Type B pancreatic cell (in vitro differentiated cells): ENCODE measurements around the gene TOP3A. TPM values are rescaled to one million over a fixed set of nuclear protein-coding genes. Genes with fewer than 3 reads are reported as not detected.
A peak's percentile ranks its signal among the peaks of the same experiment; 100 is the strongest.

Experiments
- DNase-seq: peaks from one replicate; pipeline ENCODE4 v3.0.0; 2021; ENCODE audit warnings: mixed read lengths; ENCODE audit not compliant: unreplicated experiment; ENCODE audit errors: extremely low spot score
- H3K27ac Mint-ChIP-seq: 2 replicates; pipeline ENCODE4 v1.8.0; 2021; ENCODE audit warnings: mild to moderate bottlenecking, mixed read lengths
- H3K27me3 Mint-ChIP-seq: 2 replicates; pipeline ENCODE4 v1.8.0; 2021; ENCODE audit warnings: mixed read lengths
- H3K36me3 Mint-ChIP-seq: 2 replicates; pipeline ENCODE4 v1.8.0; 2021; ENCODE audit warnings: mixed read lengths
- H3K4me1 Mint-ChIP-seq: one replicate; pipeline ENCODE4 v1.8.0; 2021; ENCODE audit warnings: mixed read lengths; ENCODE audit not compliant: unreplicated experiment
- H3K4me3 Mint-ChIP-seq: 2 replicates; pipeline ENCODE4 v1.8.0; 2021; ENCODE audit warnings: mild to moderate bottlenecking, mixed read lengths
- H3K9me3 Mint-ChIP-seq: 2 replicates; pipeline ENCODE4 v1.8.0; 2021; ENCODE audit warnings: mixed read lengths
- CTCF ChIP-seq: fragments of 200-600 bp; sonication (generic); conservative IDR thresholded peaks from 2 replicates; pipeline ENCODE4 v1.5.0; 2021; ENCODE audit warnings: antibody characterized with exemption, mild to moderate bottlenecking
- total RNA-seq: library from RNA; stranded (reverse); gene quantifications from 2 replicates; pipeline ENCODE4 v1.2.1, GENCODE V29; 2021; ENCODE audit warnings: low replicate concordance

TOP3A gene
- total RNA-seq, 1 donor from 2014 or later: 70.2 TPM

DNA sequence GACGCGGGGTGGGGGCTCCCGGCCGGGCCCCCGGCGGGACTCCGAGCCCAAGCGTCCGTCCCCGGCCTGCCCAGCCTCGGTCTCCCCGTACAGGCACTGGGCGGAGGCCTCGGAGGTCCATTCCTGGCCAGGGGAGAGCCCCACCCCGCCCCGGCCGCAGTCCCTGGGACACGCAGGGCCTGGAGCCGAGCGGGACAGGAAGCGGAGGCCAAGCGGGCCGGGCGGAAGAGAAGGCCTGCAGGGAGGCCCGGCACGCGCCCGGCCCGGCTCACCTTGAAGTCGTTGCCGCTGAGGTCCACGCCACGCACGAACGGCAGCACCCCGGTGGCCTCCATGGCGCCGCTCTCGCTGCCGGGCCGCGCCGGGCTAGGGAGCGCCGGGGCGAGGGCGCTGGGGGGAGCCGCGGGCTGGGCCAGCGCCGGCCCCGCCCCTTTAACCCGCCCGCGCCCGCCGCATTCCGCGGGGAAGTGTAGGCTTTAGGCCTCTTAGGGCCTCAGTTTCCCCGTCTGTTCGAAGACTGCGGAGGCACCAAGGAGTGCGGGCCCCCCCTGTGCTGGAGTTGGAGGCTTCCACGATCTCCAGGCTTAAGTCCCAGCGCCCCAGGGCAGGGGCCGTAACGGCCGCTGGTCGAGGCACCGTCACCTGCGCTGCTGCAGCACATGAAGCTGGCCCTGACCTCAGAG, 56.3 kb downstream of the TOP3A start, which contains the start of gene FLII:
Gene FLII (minus strand): TSS at position 383 of the 683 bp plus-strand sequence. CDS start 48 bp downstream, at position 335.
- no peak for DNase-seq
- TF ChIP-seq CTCF: no peak
- Mint-ChIP-seq H3K4me1 (peaks cover 10% of the 10 kb centered on the region), H3K4me3 (peak within 1 kb of the TSS; percentile 98), H3K27me3 (no peaks in the 10 kb centered on the region), H3K36me3 (no peaks in the 10 kb centered on the region), H3K27ac (peak within 1 kb of the TSS; percentile 100), H3K9me3 (no peaks in the 10 kb centered on the region)

DNA sequence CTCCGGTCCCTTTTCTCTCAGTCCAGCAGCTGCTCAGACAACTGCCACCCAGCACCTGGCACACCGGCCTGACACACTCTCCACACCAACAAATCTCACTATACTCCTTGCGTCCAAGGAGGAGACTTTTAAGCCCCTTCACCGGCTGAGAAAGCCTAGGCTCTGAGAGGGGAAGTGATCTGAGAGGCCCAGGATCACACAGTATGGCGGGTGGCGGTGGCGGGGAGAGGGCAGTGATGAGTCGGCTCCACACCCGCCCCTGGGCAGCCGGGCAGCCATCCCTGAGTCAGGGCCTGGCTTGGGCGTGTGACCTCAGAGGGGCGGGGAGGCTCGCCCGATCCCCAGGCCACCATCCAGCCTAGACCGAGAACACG, 56.8 kb downstream of the TOP3A start:
- no peak for TF ChIP-seq CTCF
- DNase-seq: no peak
- no peaks in the 10 kb centered on the region for H3K27me3 Mint-ChIP-seq
- peak overlapping the region; percentile 98 for H3K4me3 Mint-ChIP-seq
- H3K27ac Mint-ChIP-seq: peak overlapping the region; percentile 98
- peaks cover 10% of the 10 kb centered on the region for H3K4me1 Mint-ChIP-seq
- H3K9me3 Mint-ChIP-seq: no peaks in the 10 kb centered on the region
- no peaks in the 10 kb centered on the region for H3K36me3 Mint-ChIP-seq

DNA sequence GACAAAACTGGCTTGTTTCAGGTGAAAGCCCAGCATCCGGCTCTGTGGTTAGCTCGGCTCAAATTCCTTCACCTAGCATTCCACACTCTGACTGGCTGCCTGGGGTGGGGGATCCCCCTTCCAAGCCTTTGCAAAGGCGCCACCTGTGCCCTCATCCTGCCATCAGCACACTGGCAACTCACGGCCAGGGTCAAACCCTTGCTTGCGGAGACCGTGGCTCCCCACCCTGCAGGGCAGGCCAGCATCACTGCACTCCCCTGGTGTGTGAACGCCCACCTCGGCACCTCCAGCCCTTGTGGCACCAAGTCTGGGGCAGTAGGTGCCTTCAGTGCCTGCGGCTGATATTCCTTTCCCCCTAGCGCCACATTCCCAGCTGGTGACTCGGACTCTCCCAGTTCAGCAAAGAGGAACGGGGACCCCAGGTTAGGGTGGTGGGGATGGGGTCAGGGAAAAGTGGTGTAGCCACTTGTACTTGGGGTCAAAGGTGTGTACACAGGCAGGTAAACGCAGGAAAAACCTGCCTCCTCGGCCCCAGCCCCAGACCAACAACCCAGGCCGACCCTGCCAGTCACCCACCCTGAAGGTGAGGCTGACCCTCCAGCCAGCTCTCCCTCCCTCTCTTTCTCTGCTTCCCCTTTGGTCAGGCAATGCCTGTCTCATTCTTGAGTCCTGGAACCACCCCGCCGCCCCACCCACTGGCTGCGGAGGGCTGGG, 57.4 kb downstream of the TOP3A start:
- H3K9me3 Mint-ChIP-seq: no peaks in the 10 kb centered on the region
- peak overlapping the region; percentile 98 for H3K27ac Mint-ChIP-seq
- no peaks in the 10 kb centered on the region for H3K36me3 Mint-ChIP-seq
- DNase-seq: no peak
- H3K4me3 Mint-ChIP-seq: peak overlapping the region; percentile 98
- TF ChIP-seq CTCF: no peak
- no peaks in the 10 kb centered on the region for H3K27me3 Mint-ChIP-seq
- H3K4me1 Mint-ChIP-seq: peaks cover 10% of the 10 kb centered on the region

DNA sequence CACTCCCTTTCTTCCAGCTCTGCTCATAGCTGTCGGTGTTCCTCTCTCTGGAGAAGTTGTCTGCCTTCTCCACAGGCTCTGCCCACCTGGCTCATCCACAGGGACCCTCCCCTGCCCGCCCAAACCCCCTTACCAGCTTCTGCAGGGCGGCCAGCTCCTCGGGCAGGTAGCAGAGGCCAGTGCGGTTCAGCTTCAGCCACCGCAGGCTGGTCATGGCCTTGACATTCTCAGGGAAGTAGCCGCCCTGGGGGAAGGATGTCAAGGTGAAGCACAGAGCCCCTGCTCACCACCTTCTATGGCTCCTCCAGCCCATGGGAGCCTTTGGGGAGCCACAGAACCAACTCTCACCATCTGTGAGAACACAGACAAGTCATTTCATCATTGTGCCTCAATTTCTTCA, 58.0 kb downstream of the TOP3A start:
- no peaks in the 10 kb centered on the region for H3K9me3 Mint-ChIP-seq
- TF ChIP-seq CTCF: no peak
- DNase-seq: no peak
- peaks cover 10% of the 10 kb centered on the region for H3K4me1 Mint-ChIP-seq
- peak overlapping the region; percentile 98 for H3K27ac Mint-ChIP-seq
- H3K27me3 Mint-ChIP-seq: no peaks in the 10 kb centered on the region
- H3K4me3 Mint-ChIP-seq: peak overlapping the region; percentile 98
- no peaks in the 10 kb centered on the region for H3K36me3 Mint-ChIP-seq

- no peak for DNase-seq
- H3K9me3 Mint-ChIP-seq: no peaks in the 10 kb centered on the region
- no peaks in the 10 kb centered on the region for H3K36me3 Mint-ChIP-seq
- H3K27me3 Mint-ChIP-seq: no peaks in the 10 kb centered on the region
- no peak for TF ChIP-seq CTCF
- H3K4me1 Mint-ChIP-seq: peaks cover 10% of the 10 kb centered on the region
- peak overlapping the region; percentile 45 for H3K4me3 Mint-ChIP-seq
- H3K27ac Mint-ChIP-seq: peak overlapping the region; percentile 51
Observed at GRCh38 chr17:18256351-18256750, 58.4 kb downstream of the TOP3A start.
